GM20431 (cell line): ENCODE measurements around the gene PKDREJ.

Experiments used
- in situ Hi-C: fragments of 300-500 bp; cut with MseI, MboI; formaldehyde crosslinking; loops from one replicate; pipeline ENCODE4 v1.15.0; 2020; ENCODE audit warnings: low sequenced_read_pairs; ENCODE audit not compliant: unreplicated experiment

PKDREJ gene

DNA sequence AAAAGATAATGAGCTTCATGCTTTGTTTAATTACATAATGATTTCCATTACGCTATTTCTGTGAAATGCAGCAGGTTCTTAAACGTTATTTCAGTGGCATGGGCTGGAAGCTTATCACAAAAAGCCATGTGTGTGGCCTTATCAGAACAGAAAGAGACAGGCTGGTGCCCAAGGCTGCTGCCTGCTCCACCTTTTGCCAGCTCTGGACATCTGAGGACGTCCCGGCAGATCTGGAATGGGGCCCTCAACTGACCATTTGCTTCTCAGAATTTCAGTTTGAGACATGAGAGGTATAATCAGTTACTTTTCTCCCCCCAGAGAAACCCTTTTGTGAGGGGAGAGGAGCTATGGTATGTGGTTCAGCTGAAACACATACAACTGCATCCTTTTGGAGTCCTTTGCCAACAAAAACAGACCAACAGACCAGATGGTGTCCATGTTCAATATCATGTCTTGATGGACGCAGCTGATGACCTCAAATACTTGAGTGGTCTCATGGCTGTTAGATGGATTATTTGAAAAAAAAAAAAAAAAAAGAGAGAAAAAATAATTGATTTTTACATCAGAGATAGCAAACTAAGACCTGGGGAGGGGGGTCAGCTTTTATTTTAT is 21.6 kb downstream of the PKDREJ start:
- in situ Hi-C loops = no loop called here

DNA sequence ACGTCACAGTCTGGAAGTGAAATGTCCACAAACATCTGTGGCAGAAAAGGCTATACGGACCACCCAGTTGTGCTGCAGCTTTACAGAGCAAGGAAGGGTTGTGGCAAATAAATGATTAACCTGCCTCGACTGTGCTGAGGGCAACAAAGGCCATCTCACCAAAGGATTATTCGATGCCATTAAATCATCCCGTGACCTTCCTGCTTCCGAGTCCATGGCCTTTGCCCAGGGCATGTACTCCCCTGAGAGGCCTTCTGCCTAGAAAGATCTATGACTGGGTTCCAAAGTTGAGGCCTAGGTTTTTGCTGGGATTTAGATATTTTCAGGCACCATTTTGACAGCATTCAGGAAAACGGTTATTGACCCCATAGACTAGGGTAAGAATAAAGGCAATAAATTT is 22.2 kb downstream of the PKDREJ start:
- in situ Hi-C loops = no loop called here

- in situ Hi-C loops = no loop called here
Observed at GRCh38 chr22:46240506-46240905, 22.6 kb downstream of the PKDREJ start.

DNA sequence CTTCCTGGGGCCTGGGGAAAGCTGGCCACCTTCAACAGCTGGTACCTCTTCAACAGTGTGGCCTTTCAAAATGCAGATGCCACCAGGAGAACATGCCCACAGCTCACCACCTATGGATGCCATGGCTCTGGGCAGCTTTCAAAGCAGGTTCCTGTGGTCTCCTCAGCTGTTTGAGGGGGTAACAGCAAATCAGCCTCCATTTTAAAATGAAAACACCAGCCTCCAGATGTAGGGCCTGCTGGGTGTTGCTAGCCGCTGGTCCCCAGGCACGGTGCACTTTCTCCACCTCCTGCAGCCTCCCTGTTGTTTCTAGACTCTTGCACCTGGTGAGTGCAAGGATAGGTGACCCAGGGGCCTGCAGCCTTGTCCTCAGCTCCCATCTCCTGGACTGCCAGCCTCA is 23.1 kb downstream of the PKDREJ start:
- in situ Hi-C loops = no loop called here

- in situ Hi-C loops = no loop called here
Observed at GRCh38 chr22:46239261-46240048, 23.7 kb downstream of the PKDREJ start.

- in situ Hi-C loops = no loop called here
Observed at GRCh38 chr22:46238541-46238940, 24.6 kb downstream of the PKDREJ start.

- in situ Hi-C loops = no loop called here
Observed at GRCh38 chr22:46237453-46238124, 25.6 kb downstream of the PKDREJ start.

GRCh38 chr22:46234969-46235368 is 28.2 kb downstream of the PKDREJ start:
- in situ Hi-C loops = no loop called here

DNA sequence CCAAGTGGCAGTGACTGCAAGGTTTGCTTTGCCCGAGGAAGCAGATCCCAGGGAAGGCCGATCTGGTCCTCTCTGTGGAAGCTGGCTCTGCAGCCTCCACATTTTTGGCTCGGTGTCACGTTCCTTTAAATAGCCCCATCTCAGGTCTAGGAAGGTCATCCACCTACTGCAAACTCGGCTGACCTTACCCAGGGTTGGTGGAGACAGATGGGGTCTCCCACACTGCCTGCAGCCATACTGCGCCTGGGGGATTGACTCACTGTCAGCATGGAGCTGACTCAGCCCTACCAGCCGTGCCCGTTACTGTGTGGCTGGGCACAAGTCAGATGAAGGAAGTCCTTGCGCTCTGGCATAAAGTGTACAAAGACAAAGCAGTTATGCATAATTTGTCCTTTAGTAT is 29.9 kb downstream of the PKDREJ start:
- in situ Hi-C loops = no loop called here

GRCh38 chr22:46230262-46230901 is 32.8 kb downstream of the PKDREJ start:
- in situ Hi-C loops = no loop called here

DNA sequence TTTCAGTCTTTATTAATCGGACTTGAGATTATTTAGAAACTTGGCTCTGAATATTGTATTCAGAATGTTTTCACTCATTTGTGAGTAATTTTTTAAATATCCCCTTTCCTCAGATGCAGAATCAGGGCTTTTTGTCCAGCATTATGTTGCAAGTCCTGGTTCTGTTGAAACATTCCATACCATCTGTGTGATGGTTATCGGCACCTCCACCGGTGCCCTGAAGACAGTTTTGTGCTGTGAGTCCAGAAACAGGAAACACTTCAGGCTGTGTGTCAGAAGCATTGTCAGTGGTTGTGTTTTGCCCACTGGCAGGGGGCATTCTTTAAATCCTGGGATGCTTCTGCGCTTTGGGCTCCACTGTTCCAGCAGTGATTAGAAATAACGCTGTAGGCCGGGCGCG is 33.4 kb downstream of the PKDREJ start:
- in situ Hi-C loops = no loop called here

GRCh38 chr22:46226577-46226976 is 36.6 kb downstream of the PKDREJ start:
- in situ Hi-C loops = no loop called here

- in situ Hi-C loops = no loop called here
Observed at GRCh38 chr22:46225631-46226030, 37.5 kb downstream of the PKDREJ start.

DNA sequence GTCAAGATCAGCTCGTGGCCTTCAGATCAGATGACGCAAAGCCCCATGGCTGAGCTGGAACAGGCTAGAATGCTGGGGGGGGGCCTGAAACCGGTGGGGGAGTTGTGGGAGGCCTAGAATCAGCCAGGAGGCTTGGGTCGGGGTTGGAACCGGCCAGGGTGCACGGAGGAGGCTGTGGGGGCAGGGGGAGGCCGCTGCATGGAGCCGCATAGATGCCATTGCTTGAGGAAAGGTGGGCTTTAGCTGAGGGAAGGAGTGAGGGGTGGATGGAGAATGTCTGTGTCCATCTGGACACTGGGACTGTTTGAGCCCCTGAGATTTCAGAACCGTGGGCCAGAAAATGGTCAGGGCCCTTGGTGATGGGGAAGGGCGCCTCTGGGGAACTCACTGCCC is 38.2 kb downstream of the PKDREJ start:
- in situ Hi-C loops = no loop called here

GRCh38 chr22:46224044-46224897 is 38.9 kb downstream of the PKDREJ start:
- in situ Hi-C loops = no loop called here

DNA sequence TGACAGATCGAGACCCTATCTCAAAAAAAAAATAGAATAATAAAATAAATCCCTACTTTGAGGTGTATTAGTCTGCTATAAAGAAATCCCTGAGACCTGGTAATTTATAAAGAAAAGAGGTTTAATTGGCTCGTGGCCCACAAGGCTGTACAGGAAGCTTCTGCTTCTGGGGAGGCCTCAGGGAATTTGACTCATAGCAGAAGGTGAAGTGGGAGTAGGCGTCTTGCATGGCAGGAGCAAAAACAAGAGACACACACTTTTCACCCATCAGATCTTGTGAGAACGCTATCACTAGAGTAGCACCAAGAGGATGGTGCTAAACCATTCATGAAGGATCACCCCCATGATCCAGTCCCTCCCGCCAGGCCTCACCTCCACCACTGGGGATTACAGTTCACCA is 42.2 kb downstream of the PKDREJ start:
- in situ Hi-C loops = no loop called here

DNA sequence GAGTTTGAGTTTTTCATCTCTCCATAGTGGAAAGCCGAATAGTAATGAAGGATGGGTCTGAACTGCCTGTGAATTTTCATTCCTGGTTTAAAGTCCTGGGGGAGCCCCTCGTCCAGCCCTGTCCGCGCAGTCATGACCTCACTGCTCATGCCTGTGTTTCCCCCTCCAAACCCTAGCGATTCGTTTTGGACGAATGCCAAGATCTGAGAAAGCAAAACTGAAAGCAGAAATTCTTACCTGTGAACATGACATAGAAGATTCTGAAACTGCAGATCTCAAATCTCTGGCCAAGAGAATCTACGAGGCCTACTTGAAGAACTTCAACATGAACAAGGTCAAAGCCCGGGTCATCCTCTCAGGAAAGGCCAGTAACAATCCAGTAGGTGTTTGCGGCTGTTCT is 43.5 kb downstream of the PKDREJ start:
- in situ Hi-C loops = no loop called here

GRCh38 chr22:46214616-46215015 is 48.5 kb downstream of the PKDREJ start:
- in situ Hi-C loops = no loop called here

- in situ Hi-C loops = no loop called here
Observed at GRCh38 chr22:46214149-46214548, 49.0 kb downstream of the PKDREJ start.

- in situ Hi-C loops = no loop called here
Observed at GRCh38 chr22:46213052-46213451, 50.1 kb downstream of the PKDREJ start.
